ENCODE results near the gene APELA.

- no peak for TF ChIP-seq POLR2AphosphoS5 (IDR thresholded peaks at IDR 0.05; ENCODE audit: low read depth, low read length)
- no peak for TF ChIP-seq POLR2A (IDR thresholded peaks at IDR 0.05; ENCODE audit: low read depth, low read length)
- TF ChIP-seq SPI1 (IDR thresholded peaks at IDR 0.05; ENCODE audit: low read depth, low read length): no peak
- no peak for TF ChIP-seq TAF1 (IDR thresholded peaks at IDR 0.05; ENCODE audit: low read depth, low read length)
- no peak for TF ChIP-seq POU2F2 (IDR thresholded peaks at IDR 0.05; ENCODE audit: low read depth, low read length)
Observed at GRCh38 chr4:164894702-164895101, 17.7 kb downstream of the APELA start.
